Measurements from ENCODE around the gene GARNL3. TPM values are rescaled to one million over a fixed set of nuclear protein-coding genes. Genes with fewer than 3 reads are reported as not detected.

Gene GARNL3
- total RNA-seq (2022; extraction: Qiagen RNA extraction; ENCODE audit: low read depth), result 2.0 to 4.8 TPM (median 2.5 TPM) in 5 replicates

GRCh38 chr9:127264462-127265219 is at the start of gene GARNL3:
TSS of gene GARNL3 (plus strand) at chr9:127264774. CDS start at chr9:127264878, 104 bp downstream.

GRCh38 chr9:127396808-127397645 is 132.5 kb downstream of the GARNL3 start, which contains the start of gene SLC2A8:
TSS of gene SLC2A8 (plus strand) at chr9:127397169. CDS start at chr9:127397231, 62 bp downstream.

GRCh38 chr9:127423934-127424675 is 159.5 kb downstream of the GARNL3 start, which contains the start of gene ZNF79:
TSS of gene ZNF79 (plus strand) at chr9:127424382. CDS start at chr9:127424788, 406 bp downstream.

Other genes starting within 250 kb of the GARNL3 start
- gene ANGPTL2, start 142.1 kb upstream of the GARNL3 start, total RNA-seq (2022; extraction: Qiagen RNA extraction; ENCODE audit: low read depth), result not detected in 5 replicates
- gene SLC2A8, start 132.4 kb downstream of the GARNL3 start, total RNA-seq (2022; extraction: Qiagen RNA extraction; ENCODE audit: low read depth), result 11.2 to 15.4 TPM (median 14.6 TPM) in 5 replicates
- gene ZNF79, start 159.6 kb downstream of the GARNL3 start, total RNA-seq (2022; extraction: Qiagen RNA extraction; ENCODE audit: low read depth), result 5.6 to 6.2 TPM (median 5.9 TPM) in 5 replicates
- gene RPL12, start 186.6 kb downstream of the GARNL3 start, total RNA-seq (2022; extraction: Qiagen RNA extraction; ENCODE audit: low read depth), result 2,700 to 2,873 TPM (median 2,816 TPM) in 5 replicates
- gene LRSAM1, start 186.7 kb downstream of the GARNL3 start, total RNA-seq (2022; extraction: Qiagen RNA extraction; ENCODE audit: low read depth), result 9.0 to 11.5 TPM (median 9.4 TPM) in 5 replicates